CD14-positive monocyte (primary cell): ENCODE measurements around the gene CDCA8. TPM values are rescaled to one million over a fixed set of nuclear protein-coding genes. Genes with fewer than 3 reads are reported as not detected.

Source experiments
- DNase-seq, 3 donors: peaks; one replicate each; pipeline ENCODE4 v3.0.0-alpha.2; 2011 to 2022
- H2AFZ ChIP-seq: 2 replicates; pipeline ENCODE4 v1.6.0; 2012; ENCODE audit warnings: mild to moderate bottlenecking, low read depth, low read length, inconsistent platforms; ENCODE audit not compliant: insufficient read depth, poor library complexity, severe bottlenecking
- H3K27ac ChIP-seq, 2 donors: 1 replicate in 1 of 2; 2 replicates in 1 of 2; pipeline ENCODE4 v1.5.1; 2012 to 2013; ENCODE audit warnings: low read length in 2 of 2, control low read depth in 1 of 2, inconsistent platforms in 1 of 2, low read depth in 1 of 2, mild to moderate bottlenecking in 1 of 2
- H3K27me3 ChIP-seq, 2 donors: one replicate each; pipeline versions ENCODE4 v1.6.0 to v1.6.1; 2011 to 2013; ENCODE audit warnings: low read length in 2 of 2; ENCODE audit not compliant: control insufficient read depth in 2 of 2, insufficient read depth in 2 of 2
- H3K36me3 ChIP-seq, 2 donors: replicated peaks in 1 of 2; 1 replicate in 1 of 2; 2 replicates in 1 of 2; pipeline versions ENCODE4 v1.5.1 to v1.6.1; 2012 to 2013; ENCODE audit warnings: low read length in 2 of 2, control low read depth in 1 of 2, inconsistent platforms in 1 of 2, mild to moderate bottlenecking in 1 of 2; ENCODE audit not compliant: insufficient read depth in 2 of 2, control insufficient read depth in 1 of 2
- H3K4me1 ChIP-seq, 2 donors: 1 replicate in 1 of 2; 2 replicates in 1 of 2; pipeline versions ENCODE4 v1.5.1 to v1.6.1; 2012 to 2013; ENCODE audit warnings: low read length in 2 of 2, control low read depth in 1 of 2, inconsistent platforms in 1 of 2, mild to moderate bottlenecking in 1 of 2, moderate library complexity in 1 of 2; ENCODE audit not compliant: insufficient read depth in 2 of 2, control insufficient read depth in 1 of 2
- H3K4me2 ChIP-seq: replicated peaks from 2 replicates; pipeline ENCODE3; 2012; ENCODE audit warnings: low read length, moderate library complexity, mild to moderate bottlenecking; ENCODE audit not compliant: poor library complexity, severe bottlenecking; ENCODE audit errors: extremely low read depth
- H3K4me3 ChIP-seq, 3 experiments: fragments of 200-600 bp in 1 of 3; sonication (generic) in 1 of 3; replicated peaks in 1 of 3; 1 replicate in 2 of 3; 2 replicates in 1 of 3; pipeline ENCODE4 v1.5.1; 2011 to 2013; ENCODE audit warnings: low read length in 3 of 3, mild to moderate bottlenecking in 3 of 3, control low read depth in 2 of 3, low read depth in 2 of 3, inconsistent platforms in 1 of 3, moderate library complexity in 1 of 3
- H3K79me2 ChIP-seq: 2 replicates; pipeline ENCODE4 v1.6.0; 2012; ENCODE audit warnings: mild to moderate bottlenecking, control low read depth, inconsistent platforms, low read length, moderate library complexity; ENCODE audit not compliant: insufficient read depth
- H3K9ac ChIP-seq: 2 replicates; pipeline ENCODE4 v1.6.0; 2017; ENCODE audit warnings: low read length, mild to moderate bottlenecking; ENCODE audit not compliant: insufficient read depth, poor library complexity, severe bottlenecking
- H3K9me3 ChIP-seq, 2 donors: replicated peaks in 1 of 2; 1 replicate in 1 of 2; 2 replicates in 1 of 2; pipeline versions ENCODE4 v1.5.1 to v1.6.1; 2012 to 2013; ENCODE audit warnings: low read length in 2 of 2, control low read depth in 1 of 2; ENCODE audit not compliant: control insufficient read depth in 1 of 2, insufficient read depth in 1 of 2
- H4K20me1 ChIP-seq: 2 replicates; pipeline ENCODE4 v1.6.0; 2012; ENCODE audit warnings: mild to moderate bottlenecking, low read length, control low read depth, moderate library complexity; ENCODE audit not compliant: insufficient read depth
- H3K27ac Mint-ChIP-seq, 7 donors: one replicate each; pipeline ENCODE4 v1.8.0; 2020; ENCODE audit warnings: mild to moderate bottlenecking in 7 of 7, mixed read lengths in 7 of 7, moderate library complexity in 6 of 7, inconsistent platforms in 2 of 7
- H3K27me3 Mint-ChIP-seq, 3 donors: one replicate each; pipeline ENCODE4 v1.8.0; 2021 to 2022; ENCODE audit warnings: low read depth in 3 of 3, mild to moderate bottlenecking in 3 of 3, mixed read lengths in 3 of 3, moderate library complexity in 3 of 3, inconsistent platforms in 1 of 3
- H3K36me3 Mint-ChIP-seq, 2 donors: one replicate each; pipeline ENCODE4 v1.8.0; 2020; ENCODE audit warnings: mixed read lengths in 2 of 2, inconsistent platforms in 1 of 2, mild to moderate bottlenecking in 1 of 2
- H3K4me1 Mint-ChIP-seq: one replicate; pipeline ENCODE4 v1.8.0; 2020; ENCODE audit warnings: mild to moderate bottlenecking, mixed read lengths
- H3K4me3 Mint-ChIP-seq, 2 donors: one replicate each; pipeline ENCODE4 v1.8.0; 2020; ENCODE audit warnings: mild to moderate bottlenecking in 2 of 2, mixed read lengths in 2 of 2, moderate library complexity in 1 of 2
- H3K9me3 Mint-ChIP-seq, 7 donors: one replicate each; pipeline ENCODE4 v1.8.0; 2020 to 2022; ENCODE audit warnings: mixed read lengths in 7 of 7, mild to moderate bottlenecking in 6 of 7, moderate library complexity in 6 of 7, inconsistent platforms in 2 of 7
- CTCF ChIP-seq: fragments of 200-600 bp; IDR thresholded peaks from one replicate; pipeline ENCODE4 v1.8.0; 2022; ENCODE audit warnings: antibody characterized with exemption, mild to moderate bottlenecking
- WGBS: methylation state at CpG from one replicate; pipeline ENCODE4 v1.1.5; 2013; ENCODE audit warnings: missing lambda C conversion rate; ENCODE audit not compliant: insufficient coverage; 5-methylcytosine and 5-hydroxymethylcytosine counted together
- intact Hi-C, 2 donors: fragments of 100-400 bp; cut with micrococcal nuclease; formaldehyde crosslinking; loops; one replicate each; pipeline versions ENCODE4 v1.15.0 to v1.15.1; 2023
- polyA plus RNA-seq, 3 donors: library from polyadenylated mRNA; depleted of rRNA in 1 of 3; unstranded in 2 of 3; stranded (reverse) in 1 of 3; fragments of 300-500 nt in 2 of 3; fragments of >200 nt in 1 of 3; fragmentation: Illumina TruSeq in 2 of 3; gene quantifications; 1 replicate in 2 of 3; 2 replicates in 1 of 3; pipeline ENCODE4 v1.2.3, GENCODE V29; 2012 to 2021

Gene CDCA8
- polyA plus RNA-seq, 3 donors, result 0.09 to 0.67 (median 0.60) TPM

- Histone ChIP-seq H3K9ac (no peak overlapping the region), H2AFZ (no peak overlapping the region), H4K20me1 (no peaks in the 10 kb centered on the region), H3K4me3 (no peak overlapping the region), H3K4me1 (peaks cover 3% of the 10 kb centered on the region in 2 donors), H3K79me2 (peaks cover 45% of the 10 kb centered on the region), H3K9me3 (no peaks in the 10 kb centered on the region), H3K27me3 (no peaks in the 10 kb centered on the region), H3K27ac (no peak overlapping the region), H3K4me2 (no peak overlapping the region), H3K36me3 (peaks cover 52 to 76% of the 10 kb centered on the region in 2 donors)
- Mint-ChIP-seq H3K27me3 (no peaks in the 10 kb centered on the region), H3K4me1 (peaks cover 2% of the 10 kb centered on the region), H3K4me3 (no peak overlapping the region), H3K9me3 (peaks cover 0 to 1% (median 0%) of the 10 kb centered on the region in 7 donors), H3K36me3 (peaks cover 53 to 68% of the 10 kb centered on the region in 2 donors), H3K27ac (no peak overlapping the region)
- no peak for DNase-seq
- 100% methylated on average over 1 of the region's 2 CpGs for WGBS
- TF ChIP-seq CTCF, result no peak
- intact Hi-C loops, result loop anchor here in 1 of 2 donors (10.0 kb wide), 1 partner anchor 317 kb away; the partner anchor contains the start of gene UTP11
These were observed 5.4 kb downstream of the CDCA8 start for GRCh38 chr1:37697737-37698136.

DNA sequence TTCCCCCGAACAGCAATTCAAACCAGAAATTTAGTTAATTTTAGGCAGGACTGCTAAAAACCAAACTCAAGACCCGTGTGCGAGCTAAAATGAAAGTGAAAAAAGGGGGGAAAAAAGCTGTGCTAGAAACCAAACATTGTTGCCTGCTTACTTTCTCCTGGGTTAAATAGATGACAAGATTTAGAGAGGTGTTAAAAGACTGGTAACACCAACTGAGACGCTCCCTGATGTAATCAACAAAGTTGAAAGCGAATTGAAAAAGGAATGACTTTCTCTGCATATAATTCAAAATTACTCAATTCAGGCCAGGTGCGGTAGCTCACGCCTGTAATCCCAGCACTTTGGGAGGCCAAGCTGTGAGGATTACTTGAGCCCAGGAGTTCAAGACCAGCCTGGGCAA is 6.8 kb downstream of the CDCA8 start:
- Histone ChIP-seq H2AFZ (no peak overlapping the region), H3K4me2 (no peak overlapping the region), H3K27ac (no peak overlapping the region), H3K4me1 (no peaks in the 10 kb centered on the region), H3K4me3 (no peak overlapping the region), H3K9ac (no peak overlapping the region), H3K27me3 (no peaks in the 10 kb centered on the region), H3K79me2 (peaks cover 32% of the 10 kb centered on the region), H3K9me3 (no peaks in the 10 kb centered on the region), H4K20me1 (no peaks in the 10 kb centered on the region), H3K36me3 (peaks cover 63 to 89% of the 10 kb centered on the region in 2 donors)
- H3K27me3 Mint-ChIP-seq, result peaks cover 0 to 2% (median 0%) of the 10 kb centered on the region in 3 donors
- no peaks in the 10 kb centered on the region for H3K4me1 Mint-ChIP-seq
- H3K4me3 Mint-ChIP-seq, result no peak overlapping the region
- intact Hi-C loops, result loop anchor here in 1 of 2 donors (10.0 kb wide), 1 partner anchor 316 kb away; the partner anchor contains the start of gene UTP11
- no peak for DNase-seq
- peak overlapping the region in 2 of 7 donors; percentile 9 to 77 for H3K27ac Mint-ChIP-seq
- TF ChIP-seq CTCF, result no peak
- H3K36me3 Mint-ChIP-seq, result peaks cover 61 to 80% of the 10 kb centered on the region in 2 donors
- 100% methylated on average over 2 of the region's 7 CpGs for WGBS
- H3K9me3 Mint-ChIP-seq, result peaks cover 0 to 2% (median 0%) of the 10 kb centered on the region in 7 donors
